Subcutaneous adipose tissue (tissue), 4 donors: ENCODE data around the gene ZNF277. TPM values are rescaled to one million over a fixed set of nuclear protein-coding genes. Genes with fewer than 3 reads are reported as not detected.

Experiments
- CTCF ChIP-seq: fragments of 450-650 bp; IDR thresholded peaks from one replicate; pipeline ENCODE4 v1.5.1; 2016; ENCODE audit warnings: low read depth, mild to moderate bottlenecking, control low read depth, antibody characterized with exemption, moderate library complexity
- total RNA-seq, 4 donors: library from RNA; depleted of rRNA; stranded (reverse); fragments of >200 nt; gene quantifications; one replicate each; pipeline ENCODE4 v1.1.0, GENCODE V29; 2016

ZNF277 gene
- total RNA-seq, 4 donors from 2014 or later: 36.9 to 46.1 (median 38.4) TPM

GRCh38 chr7:112362731-112363131 lies 156.2 kb downstream of the ZNF277 start:
- TF ChIP-seq CTCF: no peak

GRCh38 chr7:112364388-112364787 lies 157.9 kb downstream of the ZNF277 start:
- no peak for TF ChIP-seq CTCF

GRCh38 chr7:112365551-112365950 lies 159.1 kb downstream of the ZNF277 start:
- TF ChIP-seq CTCF: no peak

GRCh38 chr7:112366886-112367285 lies 160.4 kb downstream of the ZNF277 start:
- TF ChIP-seq CTCF: no peak

GRCh38 chr7:112370436-112370835 lies 163.9 kb downstream of the ZNF277 start:
- TF ChIP-seq CTCF: no peak

GRCh38 chr7:112371701-112372100 lies 165.2 kb downstream of the ZNF277 start:
- no peak for TF ChIP-seq CTCF

GRCh38 chr7:112372101-112372500 lies 165.6 kb downstream of the ZNF277 start:
- no peak for TF ChIP-seq CTCF
